Activated CD4-positive, alpha-beta T cell treated with anti-CD3 and anti-CD28 coated beads, Interleukin-2, Interleukin-4, amounts not matched to agents 100 ng/mL and 50 ng/mL, durations not matched to agents 16 hours and 8 hours (primary cell): Measurements from ENCODE around the gene ANKDD1B.

Experiments
- DNase-seq: peaks from one replicate; pipeline ENCODE4 v3.0.0-alpha.2; 2020; ENCODE audit warnings: low spot score

Gene ANKDD1B

DNA sequence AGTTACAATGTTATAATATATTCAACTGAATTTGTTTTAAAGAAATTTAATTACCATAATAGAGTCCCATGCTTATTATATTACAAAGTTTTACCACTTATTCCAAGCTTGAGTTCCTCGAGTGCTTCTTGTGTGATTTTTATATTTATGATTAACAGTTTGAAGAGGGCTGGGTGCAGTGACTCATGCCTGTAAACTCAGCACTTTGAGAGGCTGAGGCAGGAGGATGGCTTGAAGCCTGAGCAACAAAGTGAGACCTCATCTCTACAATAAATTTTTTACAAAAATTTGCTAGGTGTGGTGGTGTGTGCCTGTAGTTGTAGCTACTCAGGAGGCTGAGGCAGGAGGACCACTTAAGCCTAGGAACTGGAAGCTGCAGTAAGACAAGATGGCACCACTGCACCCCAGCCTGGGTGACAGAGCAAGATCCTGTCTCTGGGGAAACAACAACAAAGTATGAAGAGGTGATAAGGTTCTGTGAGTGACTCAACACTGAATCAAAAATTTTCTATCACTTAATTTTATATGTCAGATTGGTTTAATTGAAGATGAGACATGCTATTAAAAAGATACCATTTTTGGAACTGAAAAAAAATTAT lies 96.8 kb downstream of the ANKDD1B start:
- no peak for DNase-seq

DNA sequence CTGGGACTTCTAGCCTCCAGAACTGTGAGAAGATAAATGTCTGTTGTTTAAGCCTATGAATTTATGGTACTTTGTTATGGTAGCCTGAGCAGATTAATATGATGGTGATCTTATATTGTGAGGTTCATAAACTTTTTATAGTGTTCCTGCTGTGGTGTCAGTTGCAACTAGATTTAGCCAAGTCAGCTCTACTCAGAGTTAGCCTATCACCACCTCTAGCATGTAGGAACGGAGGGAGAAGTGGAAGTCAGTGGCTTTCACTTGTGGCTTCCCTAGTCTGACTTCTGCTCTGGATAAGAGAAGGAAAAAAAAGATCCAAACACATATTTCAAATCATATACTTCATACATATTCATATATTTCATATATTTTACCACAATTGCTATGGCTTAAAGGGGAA lies 99.4 kb downstream of the ANKDD1B start:
- no peak for DNase-seq

DNA sequence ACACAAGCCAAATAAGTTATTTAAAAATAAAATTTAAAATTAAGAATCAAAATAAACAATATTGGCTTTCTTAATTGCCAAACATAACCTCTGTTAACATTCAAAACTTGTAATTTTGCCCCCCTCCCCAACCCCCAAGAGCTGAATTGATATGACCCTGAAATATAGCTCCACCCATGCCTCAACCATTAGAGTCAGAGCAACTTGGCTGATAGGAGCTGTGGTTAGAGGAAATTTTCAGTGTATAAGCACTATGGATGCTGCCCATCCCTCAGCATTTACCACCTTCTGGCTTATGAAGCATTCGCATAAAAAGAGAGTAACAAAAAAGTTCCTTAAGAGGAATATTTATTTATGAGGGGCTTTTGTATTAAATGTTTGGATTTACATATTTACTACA lies 99.9 kb downstream of the ANKDD1B start:
- no peak for DNase-seq

DNA sequence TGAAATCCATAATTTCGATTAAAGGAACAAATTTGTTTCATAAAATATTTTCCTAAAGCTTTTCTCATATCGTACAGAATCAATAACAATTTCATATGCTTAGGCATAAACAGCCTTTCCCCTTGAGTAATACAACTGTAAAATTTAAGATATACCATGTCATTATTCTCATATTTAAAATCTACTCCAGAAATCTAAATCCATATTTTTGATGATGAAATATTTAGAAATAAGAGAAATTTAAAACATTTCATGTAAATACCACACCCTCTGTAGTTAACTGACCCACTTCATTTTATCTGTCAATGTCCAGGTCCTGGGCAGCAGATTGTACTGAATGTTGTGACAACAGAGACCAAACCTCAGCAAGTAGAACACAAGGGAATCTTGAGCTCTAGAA lies 100.8 kb downstream of the ANKDD1B start:
- no peak for DNase-seq

DNA sequence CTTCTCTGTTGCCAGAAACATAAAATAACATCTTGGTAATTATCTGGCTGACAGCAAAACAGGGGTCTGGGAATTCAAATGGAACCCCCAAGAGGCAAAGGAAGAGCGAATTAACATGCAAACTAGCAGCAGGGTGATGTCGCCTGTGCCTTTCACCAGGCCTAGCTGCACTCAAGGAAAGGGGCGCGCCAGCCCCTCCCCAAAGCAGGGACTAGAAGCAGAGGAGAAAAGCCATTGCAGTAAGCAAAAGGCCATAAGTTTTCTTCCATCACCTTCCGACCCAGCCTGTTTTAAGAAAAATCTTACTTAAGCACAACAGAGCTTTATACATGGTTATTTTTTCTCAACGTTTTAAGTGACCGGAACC lies 105.4 kb downstream of the ANKDD1B start:
- no peak for DNase-seq

DNA sequence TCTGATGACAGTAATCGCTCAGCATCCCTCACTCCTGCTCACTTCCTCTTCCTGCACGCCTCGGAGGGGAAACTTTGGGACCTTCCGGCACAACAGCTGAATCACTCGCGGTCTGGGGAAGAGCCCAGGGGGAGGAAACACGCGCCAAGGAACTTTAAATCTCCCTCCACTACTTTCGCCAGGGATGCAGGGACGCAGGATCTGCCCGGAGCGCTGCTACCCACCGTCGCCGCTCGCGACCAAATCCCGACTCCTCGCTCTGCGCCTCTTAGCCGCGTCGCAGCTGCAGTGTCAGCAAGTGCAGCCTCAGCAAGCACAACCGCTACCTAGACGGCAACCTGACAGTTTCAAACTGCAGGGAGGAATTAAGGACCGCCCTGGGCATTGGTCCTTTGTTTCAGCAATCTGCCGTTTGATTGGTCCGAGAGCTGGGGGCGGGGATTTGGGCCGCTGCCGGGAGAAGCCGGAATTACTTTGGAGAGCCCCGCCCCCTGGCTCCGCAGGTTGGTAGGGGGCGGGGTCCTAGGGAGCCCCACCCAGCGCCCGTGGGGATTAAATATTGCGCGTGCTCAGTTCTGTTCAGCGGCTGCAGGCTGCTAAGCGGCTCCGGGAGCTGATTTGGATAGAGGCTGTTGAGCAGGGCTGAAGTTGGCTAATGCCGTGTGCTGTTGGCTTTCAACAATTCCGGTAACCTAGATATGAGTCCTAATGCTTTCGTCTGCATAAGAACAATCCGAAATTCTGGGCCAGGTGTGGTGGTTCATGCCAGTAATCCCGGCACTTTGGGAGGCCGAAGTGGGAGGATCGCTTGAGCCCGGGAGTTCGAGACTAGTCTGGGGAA lies 106.0 kb downstream of the ANKDD1B start, which contains the start of gene POC5:
Gene POC5 (minus strand): TSS at position 356 of the 841 bp plus-strand sequence. CDS start 4,500 bp downstream, outside the sequence.
- DNase-seq: peak; percentile 98

DNA sequence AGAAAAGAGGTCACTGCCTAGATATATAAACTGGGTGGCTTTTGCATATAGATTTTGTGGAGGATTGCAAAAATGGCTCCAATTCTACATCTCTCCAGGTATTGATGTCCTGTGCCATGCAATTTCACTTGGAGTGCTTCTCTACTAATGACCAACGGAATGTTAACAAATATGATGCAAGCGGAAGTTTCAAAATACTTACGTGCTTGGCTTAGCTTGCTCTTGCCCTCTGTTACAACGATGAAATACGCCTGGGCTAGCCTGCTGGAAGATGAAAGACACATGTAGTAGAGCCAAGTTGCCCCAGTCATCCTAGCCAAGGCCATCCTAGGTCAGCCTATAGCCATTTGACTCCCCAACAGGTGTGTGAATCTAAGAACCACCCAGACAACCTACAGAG lies 109.6 kb downstream of the ANKDD1B start:
- DNase-seq: no peak
